A549 (cell line): ENCODE data around the gene SAG. TPM values are rescaled to one million over a fixed set of nuclear protein-coding genes. Genes with fewer than 3 reads are reported as not detected.

Experiments used
- ATAC-seq, 2 experiments: fragments of 200-7000 bp in 1 of 2; fragments of >200 bp in 1 of 2; cut with Nextera tagmentation in 1 of 2; cut with Tn5 transposase in 1 of 2; 3 replicates each; pipeline versions ENCODE4 v1.8.0 to v1.9.1; 2018 to 2020; ENCODE audit warnings: mild to moderate bottlenecking in 1 of 2, moderate library complexity in 1 of 2
- CTCF ChIA-PET: fragments of 300-600 bp; sonication (Branson Sonifier 250); formaldehyde crosslinking; extraction: SDS; loops from one replicate; lab custom pipeline; 2021; ENCODE audit warnings: antibody characterized with exemption, inconsistent platforms; lab: Yijun Ruan, JAX
- POLR2A ChIA-PET: fragments of 350-600 bp; formaldehyde crosslinking; extraction: SDS; loops from one replicate; lab custom pipeline; 2021; ENCODE audit warnings: antibody characterized with exemption, inconsistent platforms; lab: Yijun Ruan, JAX
- DNase-seq, 2 experiments: peaks; one replicate each; pipeline versions ENCODE4 v3.0.0 to v3.0.0-alpha.2; 2011 to 2016; ENCODE audit warnings: low read depth in 1 of 2, low spot score in 1 of 2
- FAIRE-seq: peaks from 2 replicates; lab custom pipeline; 2011; peaks lifted over from hg19 to GRCh38; lab: Jason Lieb, UNC
- H3K27ac ChIP-seq, 2 experiments: fragments of >200 bp; sonication (Bioruptor Twin); formaldehyde crosslinking; 3 replicates each; pipeline ENCODE4 v1.5.1; 2016 to 2017
- H3K4me1 ChIP-seq: fragments of >200 bp; sonication (Bioruptor Twin); formaldehyde crosslinking; 3 replicates; pipeline ENCODE4 v1.6.1; 2016
- H3K4me2 ChIP-seq: fragments of >200 bp; sonication (Bioruptor Twin); formaldehyde crosslinking; 3 replicates; pipeline ENCODE4 v1.6.1; 2016
- H3K4me3 ChIP-seq: fragments of >200 bp; sonication (Bioruptor Twin); formaldehyde crosslinking; 3 replicates; pipeline ENCODE4 v1.5.1; 2016
- H3K9me3 ChIP-seq: fragments of >200 bp; sonication (Bioruptor Twin); formaldehyde crosslinking; 3 replicates; pipeline ENCODE4 v1.6.1; 2016
- CBX2 ChIP-seq: fragments of 200-600 bp; sonication (generic); IDR thresholded peaks from 2 replicates; pipeline ENCODE4 v1.6.1; 2016; ENCODE audit warnings: low read depth, mild to moderate bottlenecking, borderline replicate concordance
- CBX8 ChIP-seq: fragments of 200-600 bp; sonication (generic); IDR thresholded peaks from 2 replicates; pipeline ENCODE4 v1.6.1; 2016
- CHD4 ChIP-seq: fragments of 200-600 bp; sonication (generic); IDR thresholded peaks from 2 replicates; pipeline ENCODE4 v1.6.1; 2016; ENCODE audit warnings: antibody characterized with exemption, mild to moderate bottlenecking, borderline replicate concordance
- CTCF ChIP-seq: fragments of >200 bp; sonication (Bioruptor Twin); formaldehyde crosslinking; IDR thresholded peaks from 3 replicates; pipeline ENCODE4 v1.5.1; 2016
- E2F6 ChIP-seq: IDR thresholded peaks from 2 replicates; pipeline ENCODE4 v1.6.1; 2012; ENCODE audit warnings: low read depth, borderline replicate concordance
- EP300 ChIP-seq, 2 experiments: fragments of >200 bp; sonication (Bioruptor Twin); formaldehyde crosslinking; IDR thresholded peaks; 2 replicates in 1 of 2; 3 replicates in 1 of 2; pipeline ENCODE4 v1.6.1; 2016 to 2017
- ESRRA ChIP-seq: fragments of 150-350 bp; IDR thresholded peaks from 2 replicates; pipeline ENCODE4 v1.6.1; 2014; ENCODE audit warnings: mild to moderate bottlenecking, low read length, borderline replicate concordance
- FOXS1 ChIP-seq: fragments of 250-450 bp; sonication (Bioruptor Pico); IDR thresholded peaks from 2 replicates; pipeline ENCODE4 v1.5.0; 2020; ENCODE audit warnings: mild to moderate bottlenecking, moderate library complexity
- GATA3 ChIP-seq: IDR thresholded peaks from 2 replicates; pipeline ENCODE4 v1.6.1; 2012; ENCODE audit warnings: borderline replicate concordance
- JUN ChIP-seq, 2 experiments: fragments of >200 bp; sonication (Bioruptor Twin); formaldehyde crosslinking; IDR thresholded peaks; 2 replicates in 1 of 2; 3 replicates in 1 of 2; pipeline ENCODE4 v1.6.1; 2016 to 2017
- JUNB ChIP-seq: fragments of >200 bp; sonication (Bioruptor Twin); formaldehyde crosslinking; IDR thresholded peaks from 2 replicates; pipeline ENCODE4 v1.6.1; 2016
- KDM1A ChIP-seq: fragments of 200-600 bp; sonication (generic); IDR thresholded peaks from 2 replicates; pipeline ENCODE4 v1.6.1; 2016; ENCODE audit warnings: low read depth, mild to moderate bottlenecking
- MAX ChIP-seq: IDR thresholded peaks from 2 replicates; pipeline ENCODE4 v1.6.1; 2012
- MAZ ChIP-seq: fragments of 150-350 bp; IDR thresholded peaks from 2 replicates; pipeline ENCODE4 v1.6.1; 2014; ENCODE audit warnings: antibody characterized with exemption, low read depth, low read length, borderline replicate concordance
- PHF8 ChIP-seq: fragments of 200-600 bp; sonication (generic); IDR thresholded peaks from 2 replicates; pipeline ENCODE4 v1.6.1; 2016; ENCODE audit warnings: low read depth, mild to moderate bottlenecking, antibody characterized with exemption, moderate library complexity, borderline replicate concordance
- POLR2AphosphoS2 ChIP-seq: conservative IDR thresholded peaks from 2 replicates; pipeline ENCODE4 v1.6.1; 2012; ENCODE audit warnings: low read length, improper control_type of control experiment, inconsistent platforms
- RAD21 ChIP-seq, 2 experiments: fragments of >200 bp in 1 of 2; sonication (Bioruptor Twin) in 1 of 2; formaldehyde crosslinking in 1 of 2; IDR thresholded peaks in 1 of 2; conservative IDR thresholded peaks in 1 of 2; 2 replicates in 1 of 2; 3 replicates in 1 of 2; pipeline ENCODE4 v1.6.1; 2012 to 2018; ENCODE audit warnings: inconsistent platforms in 1 of 2
- RFX5 ChIP-seq: fragments of 450-650 bp; IDR thresholded peaks from 2 replicates; pipeline ENCODE4 v1.7.1; 2014; ENCODE audit warnings: antibody characterized with exemption, mild to moderate bottlenecking, moderate library complexity
- RNF2 ChIP-seq: fragments of 200-600 bp; sonication (generic); IDR thresholded peaks from 2 replicates; pipeline ENCODE4 v1.6.1; 2016; ENCODE audit warnings: low read depth, mild to moderate bottlenecking, antibody characterized with exemption, moderate library complexity, borderline replicate concordance
- SMC3 ChIP-seq: fragments of >200 bp; sonication (Bioruptor Twin); formaldehyde crosslinking; IDR thresholded peaks from 3 replicates; pipeline ENCODE4 v1.6.1; 2018; ENCODE audit warnings: inconsistent platforms
- TP53 ChIP-seq: fragments of 250-450 bp; sonication (Bioruptor Pico); IDR thresholded peaks from 2 replicates; pipeline ENCODE4 v1.5.0; 2021; ENCODE audit warnings: mild to moderate bottlenecking, moderate library complexity
- ZNF302 ChIP-seq: fragments of 250-450 bp; sonication (Bioruptor Pico); IDR thresholded peaks from 2 replicates; pipeline ENCODE4 v1.9.0; 2021; ENCODE audit warnings: inconsistent platforms, mild to moderate bottlenecking, moderate library complexity
- WGBS: methylation state at CpG from one replicate; pipeline ENCODE4 v1.1.6; 2017; ENCODE audit errors: missing lambda C conversion rate; 5-methylcytosine and 5-hydroxymethylcytosine counted together
- polyA plus RNA-seq, 4 experiments: library from polyadenylated mRNA; depleted of rRNA in 3 of 4; stranded (reverse); fragments of >200 nt; fragmentation: RNase III in 1 of 4; extraction: RNeasy Plus Mini Kit Qiagen cat#74134 plus additional on column Dnase treatment in 1 of 4; gene quantifications; 2 replicates in 3 of 4; 3 replicates in 1 of 4; pipeline ENCODE4 v1.2.3, GENCODE V29; 2011 to 2017

Gene SAG
- polyA plus RNA-seq, 2 of the 4 experiments (the other 2 are of a cell fraction): not detected

- Histone ChIP-seq H3K9me3 (no peaks in the 10 kb centered on the region), H3K4me3 (peak overlapping the region; percentile 33; the same call in 2 of the 3 replicates)
- CTCF ChIA-PET: interaction anchor here (0.6 to 1.7 kb wide), 24 partner anchors 10 to 480 kb away, joined by 3 to 8 read pairs (median 3); partner anchors contain the start of gene ATG16L1
- ATAC-seq: no peak
- TF ChIP-seq JUN (IDR thresholded peaks at IDR 0.05) (no peak), KDM1A (no peak), CBX8 (no peak), JUNB (no peak), ZNF302 (CRISPR knock-in tag) (no peak), CBX2 (no peak), CHD4 (no peak), GATA3 (no peak), EP300 (IDR thresholded peaks at IDR 0.05) (no peak), ESRRA (no peak), POLR2AphosphoS2 (no peak), RNF2 (no peak), RFX5 (no peak), FOXS1 (CRISPR knock-in tag) (no peak)
- TF ChIP-seq, all 56 proteins: peak for 0
- no peak for DNase-seq
- Histone ChIP-seq H3K4me2 (peak overlapping the region; percentile 91), H3K4me1 (peaks cover 69% of the 10 kb centered on the region), H3K27ac (peak overlapping the region; percentile 91 to 97)
- no peak for FAIRE-seq
- POLR2A ChIA-PET: no interaction called here
- WGBS: 69% methylated on average over 17 of the region's 22 CpGs
These were observed 45.6 kb downstream of the SAG start for GRCh38 chr2:233353101-233353768.

GRCh38 chr2:233353769-233354499, 46.3 kb downstream of the SAG start, which contains the start of gene DGKD:
Gene DGKD, plus strand, starts transcription at chr2:233354494. Its CDS starts 25 bp downstream, at chr2:233354519.
- Histone ChIP-seq H3K4me1 (peaks cover 76% of the 10 kb centered on the region), H3K4me3 (peak within 1 kb of the TSS; percentile 74), H3K4me2 (peak within 1 kb of the TSS; percentile 94), H3K9me3 (no peaks in the 10 kb centered on the region), H3K27ac (peak within 1 kb of the TSS; percentile 91 to 97)
- CTCF ChIA-PET: interaction anchor here (0.6 to 1.7 kb wide), 25 partner anchors 9 to 479 kb away, joined by 3 to 8 read pairs (median 3); partner anchors contain the start of gene ATG16L1
- no peak; a peak in 1 of 5 replicates for TF ChIP-seq RAD21 (conservative IDR thresholded peaks at IDR 0.05 in 1 of 2, IDR thresholded peaks at IDR 0.05 in 1 of 2)
- peak; percentile 29; the same call in 1 of the 2 replicates for TF ChIP-seq E2F6
- TF ChIP-seq MAZ: no peak
- TF ChIP-seq SMC3: peak; percentile 55
- peak; percentile 58 for TF ChIP-seq MAX
- 0 out of 5 replicates have a peak, but pooled peaks of 1 of the 2 experiments have one; percentile 12 for TF ChIP-seq JUN (IDR thresholded peaks at IDR 0.05)
- TF ChIP-seq PHF8: no peak
- TF ChIP-seq CBX8: no peak
- TF ChIP-seq CTCF: peak; percentile 75
- TF ChIP-seq TP53 (CRISPR knock-in tag): peak; percentile 64; the same call in 1 of the 2 replicates
- ATAC-seq (peak; percentile 52 to 56), FAIRE-seq (no peak), DNase-seq (peak; percentile 45 to 46)
- 16% methylated on average over 27 of the region's 56 CpGs for WGBS
- POLR2A ChIA-PET: no interaction called here
